HG02642 (cell line): Measurements from ENCODE around the gene HOXB7.

Experiments used
- ATAC-seq: cut with Tn5 transposase; IDR thresholded peaks from one replicate; pipeline ENCODE4 v1.9.1; 2021; ENCODE audit warnings: mild to moderate bottlenecking; ENCODE audit not compliant: unreplicated experiment, poor library complexity

The HOXB7 gene

DNA sequence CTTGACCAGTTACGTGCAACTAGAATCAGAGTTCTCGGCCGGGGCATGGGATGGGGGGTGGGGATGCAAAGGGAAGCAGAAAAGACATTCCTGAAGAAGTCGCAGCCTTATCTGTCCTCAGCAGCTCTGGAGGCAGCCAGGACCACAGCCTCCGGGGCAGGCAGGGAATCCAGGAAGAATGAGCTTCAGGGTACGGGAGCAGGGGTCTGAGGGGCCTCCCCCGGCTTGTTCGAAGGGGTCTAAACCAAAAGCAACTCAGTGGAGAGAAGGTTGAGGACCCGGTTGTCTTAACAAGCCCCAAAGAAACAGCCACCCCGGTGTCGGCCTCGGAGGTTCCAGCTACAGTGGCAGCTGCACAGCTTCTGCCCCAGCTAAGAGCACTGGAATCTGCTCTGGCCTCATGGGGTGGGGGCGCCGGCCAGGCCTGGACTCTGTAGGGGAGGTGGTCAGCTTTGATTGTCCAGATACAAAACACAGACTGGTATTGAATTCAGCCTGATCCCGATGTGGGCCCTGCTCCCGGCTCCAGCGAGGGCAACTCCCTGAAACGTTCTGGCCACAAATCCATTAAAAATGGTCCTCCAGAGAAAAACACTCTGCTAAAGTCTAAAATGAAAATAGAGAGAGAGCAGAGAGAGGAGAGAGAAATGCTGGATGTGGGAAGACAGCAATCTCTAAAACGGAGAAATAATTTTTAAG is 40.3 kb downstream of the HOXB7 start:
- no peak for ATAC-seq

DNA sequence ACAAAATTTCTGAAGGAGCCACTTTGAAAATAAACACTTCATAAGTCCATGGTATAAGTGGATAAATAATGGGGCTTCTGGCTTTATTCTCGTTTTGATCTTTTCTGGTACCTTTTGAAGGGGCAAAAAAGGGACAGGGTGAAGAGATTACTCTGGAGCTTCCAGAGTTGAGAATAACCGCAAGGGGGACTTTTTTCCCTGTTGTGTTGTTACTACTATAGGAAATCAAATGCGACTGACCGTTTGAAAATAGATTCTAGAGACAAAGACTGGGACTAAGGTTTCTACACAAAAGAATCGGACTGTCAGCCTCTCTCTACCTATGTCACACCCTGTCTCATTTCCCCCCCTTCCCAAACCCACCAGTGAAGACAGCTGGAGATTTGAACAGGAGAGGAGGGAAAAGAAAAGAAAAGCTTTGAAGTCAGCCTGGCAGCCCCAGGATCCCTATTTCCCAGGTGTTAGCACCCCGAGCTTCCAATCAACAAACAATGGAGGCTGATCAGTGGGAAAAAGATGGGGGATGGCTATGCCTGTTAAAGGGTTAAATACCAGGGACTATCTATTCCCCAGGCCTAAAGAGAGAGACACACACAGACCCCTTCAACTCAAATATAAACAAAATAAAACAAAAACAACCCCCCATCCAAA is 41.0 kb downstream of the HOXB7 start:
- ATAC-seq: no peak

DNA sequence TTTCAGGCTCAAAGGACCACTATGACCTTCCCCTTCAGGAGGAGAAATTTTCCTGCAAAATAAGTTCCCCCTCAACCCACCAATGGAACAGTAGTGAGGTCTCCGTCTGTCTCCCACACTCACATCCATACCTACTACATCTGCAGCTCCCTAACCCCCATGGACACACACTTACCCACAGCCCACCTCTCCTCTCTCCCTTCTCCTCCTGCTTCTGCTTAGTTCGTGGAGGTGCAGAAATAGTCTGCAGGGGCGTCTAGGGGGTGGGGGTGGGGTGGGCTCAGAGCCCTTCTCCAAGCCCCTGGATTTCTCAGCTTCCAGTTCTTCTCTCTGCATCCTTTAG is 41.6 kb downstream of the HOXB7 start:
- no peak for ATAC-seq

DNA sequence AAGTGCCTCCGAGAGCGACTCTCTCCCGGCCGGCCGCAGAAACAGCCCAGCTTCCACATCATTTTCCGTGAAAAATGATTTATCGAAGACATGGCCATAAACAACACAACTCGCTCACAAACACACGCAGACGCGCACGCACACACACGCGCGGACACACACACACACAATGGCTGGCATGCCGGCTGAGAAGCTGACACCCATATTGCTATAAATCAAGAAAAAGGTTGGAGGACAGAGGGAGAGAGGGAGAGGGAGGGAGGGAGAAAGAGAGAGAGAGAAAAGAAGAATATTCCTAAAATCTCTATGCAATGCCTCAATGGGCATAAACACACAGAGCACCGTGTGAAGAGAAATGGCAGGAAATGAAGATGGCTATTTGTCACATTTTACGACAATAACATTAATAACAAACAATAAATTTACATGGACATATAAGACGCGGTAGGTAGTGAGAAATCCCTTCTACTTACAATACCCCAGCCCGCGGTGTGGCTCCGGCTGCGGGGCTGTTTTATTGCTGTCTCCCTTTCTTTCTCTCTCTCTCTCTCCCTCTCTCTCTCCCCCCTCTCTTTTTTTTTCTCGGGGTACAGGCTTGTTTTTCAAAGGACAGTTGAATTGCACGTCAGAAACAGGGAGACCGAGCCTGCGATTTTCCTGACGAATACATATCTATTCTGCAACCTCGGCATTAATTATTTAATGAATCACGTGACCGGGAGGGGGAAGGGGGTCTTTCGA is 42.1 kb downstream of the HOXB7 start:
- no peak for ATAC-seq

DNA sequence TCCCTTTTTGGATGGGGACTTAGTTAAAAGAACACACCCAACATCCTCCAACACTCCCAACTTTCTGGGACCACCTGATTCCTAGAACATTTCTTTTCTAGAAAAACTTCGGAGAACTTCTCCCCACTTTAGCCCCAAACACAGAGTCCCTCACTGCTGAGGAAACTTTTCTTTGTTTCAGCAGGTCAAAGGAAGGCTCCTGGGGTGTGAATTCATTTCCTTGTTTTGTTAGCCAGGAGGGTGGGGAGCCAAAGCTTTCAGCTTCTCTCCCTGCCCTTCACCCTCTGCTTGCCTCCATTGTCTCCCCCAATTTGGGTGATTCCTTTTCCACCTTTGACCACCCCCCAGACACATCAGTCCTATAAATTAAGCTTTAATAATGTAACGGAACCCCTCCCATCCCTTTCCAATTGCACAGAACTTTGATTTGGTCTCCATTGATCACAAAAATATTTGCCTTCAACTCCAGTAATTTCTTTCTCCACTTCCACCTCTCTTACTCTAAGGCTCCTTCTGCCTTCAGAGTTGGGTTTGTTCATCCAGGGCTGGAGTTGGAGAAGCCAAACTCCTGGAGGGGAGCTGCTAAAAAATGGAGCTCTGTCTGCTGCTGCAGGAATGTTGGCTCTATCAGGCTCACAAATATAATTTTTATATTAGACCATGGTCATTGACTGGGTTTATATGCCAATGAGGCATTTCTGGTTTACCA is 43.0 kb downstream of the HOXB7 start:
- no peak for ATAC-seq

DNA sequence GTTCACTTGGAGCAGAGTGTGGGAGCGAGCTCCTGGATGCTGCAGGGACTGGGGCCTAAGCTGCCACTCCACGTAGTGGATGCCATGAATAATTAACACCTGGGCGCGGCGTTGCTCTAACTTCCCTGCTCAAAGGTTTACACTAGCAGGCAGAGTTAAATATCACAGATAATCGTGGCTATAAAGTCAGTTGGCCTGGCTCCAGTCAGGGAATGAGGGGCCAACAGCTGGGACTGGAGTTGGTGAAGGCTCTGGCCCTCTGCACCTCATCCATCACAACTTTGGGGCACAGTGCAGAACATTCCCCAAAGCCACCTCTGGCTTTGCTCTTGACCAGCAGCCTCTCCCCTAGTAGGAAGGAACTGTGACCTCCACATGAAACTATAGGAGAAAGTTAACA is 43.6 kb downstream of the HOXB7 start:
- ATAC-seq: no peak

DNA sequence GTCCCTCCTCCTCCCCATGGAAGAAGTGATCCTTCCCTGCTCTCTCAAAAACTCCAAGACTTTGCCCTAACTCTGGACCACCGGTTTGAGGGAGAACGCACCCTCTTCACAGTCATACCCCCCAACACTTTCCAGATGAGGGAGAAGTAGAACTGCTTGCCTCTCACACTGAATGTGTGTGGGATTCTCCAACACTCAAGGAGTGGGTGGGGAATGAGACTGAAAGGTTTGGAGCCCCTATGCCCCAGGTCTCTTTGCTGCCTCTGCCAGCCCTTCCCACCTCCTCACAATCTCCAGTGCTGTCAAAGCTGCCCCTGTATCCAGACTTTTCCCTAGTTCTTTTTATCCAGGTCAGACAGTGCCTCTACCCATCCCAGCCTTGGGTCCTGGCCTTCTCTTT is 44.1 kb downstream of the HOXB7 start:
- ATAC-seq: no peak

DNA sequence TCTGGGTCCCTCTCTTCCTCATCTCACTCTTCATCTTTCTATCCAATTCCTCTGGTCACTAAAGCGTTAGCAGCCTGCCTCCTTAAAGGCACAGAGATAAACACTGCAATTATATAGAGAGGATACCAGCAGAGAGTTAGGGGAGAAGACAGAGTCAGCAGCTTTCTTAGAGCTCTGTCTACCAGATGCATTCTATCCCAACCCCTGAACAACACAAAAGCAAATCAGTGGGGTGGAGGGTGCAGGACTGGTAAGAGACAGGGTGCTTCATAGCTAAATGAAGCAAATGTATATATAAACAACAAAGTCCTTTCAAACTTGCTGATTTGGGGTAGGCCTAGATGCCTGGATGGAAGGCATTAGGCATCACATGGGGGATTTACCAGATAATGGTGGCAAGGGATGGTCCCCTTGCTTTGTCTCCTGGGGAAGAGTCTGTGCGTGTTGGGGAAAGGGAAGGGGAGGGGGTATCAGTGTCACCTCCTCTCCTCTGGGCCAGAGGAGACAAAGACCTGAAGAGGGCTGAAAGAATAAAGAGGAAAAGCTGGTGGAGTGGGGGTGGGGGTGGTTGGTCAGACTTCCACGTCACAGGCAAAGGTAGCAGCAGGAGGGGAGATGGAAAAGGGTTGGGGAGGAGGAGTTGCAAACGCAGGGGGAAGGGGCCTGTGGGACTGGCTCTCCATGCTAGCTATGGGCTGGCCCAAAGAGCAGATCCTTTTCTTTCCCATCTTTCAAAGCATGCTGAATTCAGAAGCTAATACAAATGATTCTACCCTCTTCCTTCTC is 44.7 kb downstream of the HOXB7 start:
- ATAC-seq: no peak

DNA sequence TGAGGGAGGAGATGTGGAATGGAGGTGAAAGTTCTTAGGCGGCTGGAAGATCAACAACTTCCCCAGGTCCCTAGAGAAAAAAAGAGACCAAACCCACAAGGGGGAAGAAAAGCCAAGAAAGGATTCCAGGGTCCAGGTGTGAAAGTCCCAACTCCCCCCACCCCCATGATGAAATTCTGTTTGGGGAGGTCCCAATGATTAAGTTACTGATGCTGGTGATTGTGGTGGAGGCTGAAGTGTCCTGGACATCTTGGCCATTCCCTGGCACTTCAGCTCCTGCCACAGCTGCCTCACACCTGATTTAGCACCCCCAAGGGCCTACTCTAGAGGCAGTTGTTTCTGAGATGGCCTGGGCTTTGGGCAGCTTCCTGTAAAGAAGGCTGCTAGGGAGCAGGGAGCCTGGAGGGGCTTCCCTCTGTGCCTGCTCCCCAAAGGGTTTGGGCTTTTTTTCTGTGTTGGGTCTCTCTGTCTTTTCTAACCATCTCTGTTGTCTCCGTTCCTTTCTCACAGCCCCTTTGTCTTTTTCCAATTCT is 45.7 kb downstream of the HOXB7 start:
- ATAC-seq: no peak

DNA sequence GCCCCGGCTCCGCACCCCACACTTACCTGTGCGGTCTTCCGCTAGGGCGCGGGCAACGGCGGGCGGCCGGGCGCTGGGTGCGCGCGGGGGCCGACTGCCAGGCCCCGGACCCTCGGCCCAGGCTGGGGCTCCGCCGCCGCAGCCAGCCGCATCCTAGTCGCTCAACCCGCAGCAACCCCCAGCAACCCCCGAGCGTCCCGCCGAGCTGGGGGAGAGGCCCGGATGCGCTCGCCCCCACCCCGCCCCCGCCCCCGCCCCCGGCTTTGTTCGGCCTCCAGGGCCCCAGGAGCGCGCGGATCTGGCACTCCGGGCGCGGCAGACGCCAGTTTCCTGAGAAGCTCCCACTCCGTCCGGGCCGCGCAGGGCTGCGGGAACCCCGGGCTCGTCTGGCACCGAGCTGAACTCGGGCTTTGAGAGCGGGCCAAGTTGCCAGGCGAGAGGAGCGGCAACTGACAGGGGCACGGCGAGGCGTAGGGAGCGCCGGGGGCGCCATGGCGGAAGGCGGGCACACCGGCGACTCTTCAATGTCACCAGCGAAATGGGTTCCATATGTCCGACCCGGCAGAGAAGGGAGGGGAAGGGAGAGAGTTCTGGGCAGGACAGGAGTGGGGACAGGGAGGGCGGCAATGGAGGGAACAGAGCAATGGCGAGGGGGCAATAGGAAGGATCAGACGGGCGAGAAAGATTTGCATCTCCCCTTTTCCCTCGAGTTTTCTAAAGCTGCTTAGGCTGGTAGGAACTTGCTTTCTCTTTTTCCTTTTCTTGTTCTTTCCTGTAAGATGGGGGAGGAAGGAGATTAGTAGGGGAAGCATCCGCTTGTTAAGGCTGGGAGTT is 46.4 kb downstream of the HOXB7 start:
- no peak for ATAC-seq

DNA sequence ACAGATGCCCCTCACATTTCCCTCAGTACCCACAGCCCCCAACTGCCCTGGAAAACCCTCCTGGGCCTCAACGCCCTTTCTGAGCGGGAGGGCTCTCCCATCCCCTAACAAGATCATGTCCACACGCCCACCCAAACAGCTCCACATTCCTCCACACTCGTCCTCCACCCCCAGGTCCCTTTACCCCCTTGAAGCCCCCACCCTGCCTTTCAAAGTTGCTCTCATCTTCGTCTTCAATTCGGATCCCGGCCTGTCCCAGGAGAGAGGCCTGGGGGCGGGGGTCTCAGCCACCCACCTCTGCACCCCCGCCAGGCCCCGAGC is 47.0 kb downstream of the HOXB7 start:
- ATAC-seq: no peak

DNA sequence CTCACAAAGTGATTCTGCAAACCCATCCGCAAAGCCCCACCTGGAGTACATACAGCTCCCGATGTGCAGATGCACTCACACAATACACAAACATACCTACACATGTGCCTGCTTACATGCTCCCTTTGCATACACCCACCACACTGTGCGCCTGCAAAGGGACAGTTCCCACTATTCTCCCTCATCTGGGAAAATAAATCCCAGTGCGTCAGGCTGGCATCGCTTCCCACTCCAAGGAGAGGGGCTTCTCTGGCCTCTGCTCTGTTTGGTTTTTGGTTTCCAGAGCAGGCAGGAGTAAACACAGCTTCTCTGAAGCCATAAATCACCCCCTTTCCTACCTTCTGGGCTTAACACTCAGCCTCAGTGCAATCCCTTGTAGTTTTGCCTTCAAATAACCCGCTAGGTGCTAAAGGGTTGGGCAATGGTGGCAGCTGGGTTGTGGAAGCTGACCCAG is 47.4 kb downstream of the HOXB7 start:
- ATAC-seq: no peak

DNA sequence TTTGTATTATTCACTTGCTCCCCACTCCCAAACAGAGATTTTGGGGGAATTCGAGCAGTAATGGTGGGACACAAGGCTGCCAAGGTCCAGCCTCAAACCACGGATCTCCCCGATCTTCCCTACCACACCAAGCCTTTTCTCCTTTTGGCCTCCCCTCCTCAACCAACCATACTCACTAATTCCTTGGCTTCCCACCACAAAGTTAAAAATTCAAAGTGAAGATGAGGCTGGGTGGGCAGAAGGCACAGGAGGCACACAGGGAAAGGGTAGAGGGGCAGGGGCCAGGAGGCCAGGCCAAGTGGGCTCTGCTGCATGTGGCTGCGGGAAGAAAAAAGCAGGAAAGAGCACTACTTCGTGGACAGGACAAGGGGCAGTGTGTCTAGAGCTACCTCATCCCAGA is 47.9 kb downstream of the HOXB7 start:
- no peak for ATAC-seq

DNA sequence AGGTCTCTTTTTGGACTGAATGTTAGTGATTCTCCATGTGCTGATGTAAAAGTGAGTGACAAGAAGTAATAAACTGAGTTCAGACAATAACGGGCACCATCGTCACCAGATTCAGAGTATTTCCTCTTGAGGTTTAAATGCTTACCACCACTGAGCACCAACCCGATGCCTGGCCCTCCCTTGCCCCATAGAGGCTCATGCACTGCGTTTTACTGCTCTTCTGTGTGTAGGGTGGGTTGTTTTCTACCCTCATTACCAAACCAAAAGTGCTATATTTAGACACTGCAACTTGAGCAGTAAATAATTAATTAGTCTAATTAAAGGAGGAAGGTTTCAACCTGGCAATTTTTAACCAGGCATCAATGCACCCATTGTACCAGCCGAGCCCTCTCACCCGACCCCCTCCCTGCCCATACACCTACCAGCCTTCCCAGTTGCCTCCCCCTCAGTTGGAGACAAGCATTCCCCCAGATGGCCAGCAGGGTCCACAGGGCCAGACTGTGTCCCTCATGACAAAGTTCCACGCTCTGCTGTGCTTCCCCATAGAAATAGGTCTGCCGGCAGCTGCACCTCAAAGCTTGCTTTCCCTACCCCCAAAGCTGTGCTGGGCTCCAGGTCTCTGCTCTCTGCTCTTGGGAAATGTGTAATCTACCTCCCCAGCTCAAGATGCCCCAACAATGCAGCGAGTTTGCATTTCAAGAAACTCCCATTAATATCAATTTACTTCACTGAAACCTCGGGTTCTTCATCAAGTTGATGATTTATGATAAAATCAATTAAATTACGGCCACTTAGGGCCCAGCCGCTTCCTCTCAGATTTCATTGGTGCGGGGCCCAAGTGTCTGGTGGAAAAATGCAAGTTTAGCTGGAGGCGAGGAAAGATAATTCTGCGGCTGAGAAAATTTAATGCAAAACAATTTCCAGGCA is 48.7 kb downstream of the HOXB7 start:
- no peak for ATAC-seq

DNA sequence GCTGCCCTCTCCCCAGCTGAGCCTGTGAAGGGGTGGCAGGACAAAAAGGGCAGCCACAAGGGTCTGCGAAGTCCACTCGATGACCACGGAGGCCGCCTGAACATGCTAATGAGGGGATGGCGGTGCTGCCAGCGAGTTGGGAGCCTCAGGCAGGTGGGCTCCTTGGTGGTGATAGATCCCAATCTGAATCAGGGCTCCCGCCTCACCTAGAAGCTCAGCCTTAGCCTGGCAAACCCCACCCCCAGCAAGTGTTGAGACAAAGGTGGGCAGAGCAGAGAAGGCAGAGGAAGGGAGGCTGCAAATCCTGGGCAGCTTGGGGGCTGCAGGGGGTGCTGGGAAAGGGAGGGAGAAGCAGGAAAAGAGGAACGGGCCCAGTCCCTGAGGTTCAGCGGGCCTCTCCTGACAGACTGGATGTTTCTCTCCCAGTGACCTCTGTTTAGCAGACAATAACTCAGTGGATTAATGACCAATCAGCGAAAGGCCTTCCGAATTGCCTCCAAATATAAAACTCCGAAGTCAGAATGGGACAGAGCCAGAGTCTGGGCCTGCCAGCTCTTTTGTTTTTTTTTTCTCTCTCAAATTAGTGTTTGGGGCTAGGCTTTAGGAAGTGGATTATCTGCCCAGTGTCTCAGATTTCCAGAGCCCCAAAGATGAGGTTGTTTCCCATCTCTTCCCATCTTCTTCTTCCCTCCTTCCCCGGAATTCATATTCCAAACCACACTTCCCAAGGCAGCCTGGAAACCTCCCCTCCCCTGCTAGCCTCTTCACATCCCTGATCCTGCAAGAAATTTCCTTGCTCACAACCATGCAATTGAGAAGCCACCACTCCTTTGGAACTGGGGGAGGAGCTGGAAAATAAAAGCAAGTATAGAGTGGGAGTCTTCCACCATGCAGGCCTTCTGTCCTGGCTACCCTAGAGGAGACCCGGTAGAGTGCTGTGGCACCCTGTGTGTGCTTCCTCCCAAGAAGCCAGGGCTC is 50.7 kb downstream of the HOXB7 start:
- ATAC-seq: no peak

DNA sequence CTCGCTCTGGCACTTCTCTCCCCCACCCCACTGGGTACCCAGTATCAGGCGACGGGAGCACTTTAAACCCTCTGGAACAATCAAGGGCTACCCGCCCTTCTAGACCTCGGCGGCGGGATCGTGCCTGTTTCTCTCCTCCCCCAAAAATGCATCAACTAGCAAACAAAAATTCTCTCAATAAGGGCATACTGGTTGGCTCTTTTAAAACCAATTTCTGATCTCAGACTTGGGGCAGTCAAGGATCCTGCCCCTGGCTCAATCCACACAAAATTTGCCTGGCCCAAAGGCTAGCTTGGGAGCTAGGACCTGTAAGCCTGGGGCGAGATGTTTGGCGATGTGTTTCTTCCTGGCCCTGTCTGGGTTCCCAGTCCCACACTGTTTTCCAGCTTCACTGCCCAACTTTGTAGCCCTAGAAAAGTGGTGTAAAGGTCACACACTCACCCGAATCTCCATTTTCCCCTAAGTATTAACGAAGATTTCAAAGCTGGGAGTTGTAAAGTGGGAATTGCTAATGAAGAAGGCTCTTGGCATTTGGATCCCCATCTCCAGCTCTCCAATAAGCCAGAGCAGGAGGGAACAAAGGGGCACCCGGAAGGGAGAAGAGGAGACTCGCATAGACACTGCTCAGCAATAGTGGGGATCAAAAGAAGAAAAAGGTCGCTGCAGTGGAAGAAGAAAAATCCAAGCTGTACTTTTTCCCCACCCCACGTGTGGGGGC is 51.5 kb downstream of the HOXB7 start:
- no peak for ATAC-seq

DNA sequence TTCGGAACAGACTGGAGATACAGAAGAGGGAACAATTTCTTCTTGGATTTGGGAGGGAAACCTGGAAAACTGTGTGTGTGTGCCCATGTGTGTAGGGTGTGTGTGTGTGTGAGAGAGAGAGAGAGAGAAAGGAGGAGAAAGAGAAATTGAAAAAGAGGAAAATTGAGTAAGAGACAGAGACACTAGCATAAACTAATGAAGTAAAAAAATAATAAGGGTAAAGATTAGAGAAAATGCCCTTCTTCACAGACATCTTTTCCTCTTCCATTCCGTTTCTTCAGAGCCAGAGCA is 52.0 kb downstream of the HOXB7 start:
- no peak for ATAC-seq
